ENCODE measurements around the gene NAP1L4.

The NAP1L4 gene

GRCh38 chr11:3020011-3020410 lies 27.9 kb upstream of the NAP1L4 start:
- no peak overlapping the region for H3K27ac ChIP-seq
- no peak overlapping the region for H2AFZ ChIP-seq (ENCODE audit: low read depth)
- H3K27me3 ChIP-seq (ENCODE audit: insufficient read depth, low read depth): no peaks in the 10 kb centered on the region
- no peak overlapping the region for H3K4me2 ChIP-seq
- no peaks in the 10 kb centered on the region for H4K20me1 ChIP-seq (ENCODE audit: insufficient read depth)
- no peaks in the 10 kb centered on the region for H3K36me3 ChIP-seq (ENCODE audit: insufficient read depth)
- no peak for TF ChIP-seq CTCF (conservative IDR thresholded peaks at IDR 0.05; ENCODE audit: low read depth, low read length)
- H3K4me3 ChIP-seq (IDR thresholded peaks at IDR 0.05; ENCODE audit: insufficient read depth, low read depth, low read length): no peak overlapping the region
- no peaks in the 10 kb centered on the region for H3K79me2 ChIP-seq (ENCODE audit: insufficient read depth, low read depth)
- peaks cover 19% of the 10 kb centered on the region for H3K4me1 ChIP-seq (ENCODE audit: low read depth, poor library complexity, severe bottlenecking)
- H3K9ac ChIP-seq: no peak overlapping the region

GRCh38 chr11:3018596-3018995 lies 26.5 kb upstream of the NAP1L4 start:
- TF ChIP-seq CTCF (conservative IDR thresholded peaks at IDR 0.05; ENCODE audit: low read depth, low read length): no peak
- Histone ChIP-seq H3K27me3 (ENCODE audit: insufficient read depth, low read depth) (no peaks in the 10 kb centered on the region), H3K4me3 (IDR thresholded peaks at IDR 0.05; ENCODE audit: insufficient read depth, low read depth, low read length) (no peak overlapping the region), H4K20me1 (ENCODE audit: insufficient read depth) (no peaks in the 10 kb centered on the region), H3K9ac (no peak overlapping the region), H3K79me2 (ENCODE audit: insufficient read depth, low read depth) (no peaks in the 10 kb centered on the region), H3K4me1 (ENCODE audit: low read depth, poor library complexity, severe bottlenecking) (peaks cover 33% of the 10 kb centered on the region), H2AFZ (ENCODE audit: low read depth) (no peak overlapping the region), H3K27ac (no peak overlapping the region), H3K36me3 (ENCODE audit: insufficient read depth) (no peaks in the 10 kb centered on the region), H3K4me2 (no peak overlapping the region)

GRCh38 chr11:3016861-3017260 lies 24.7 kb upstream of the NAP1L4 start:
- Histone ChIP-seq H2AFZ (ENCODE audit: low read depth) (no peak overlapping the region), H3K27ac (no peak overlapping the region), H4K20me1 (ENCODE audit: insufficient read depth) (no peaks in the 10 kb centered on the region), H3K4me1 (ENCODE audit: low read depth, poor library complexity, severe bottlenecking) (peaks cover 33% of the 10 kb centered on the region), H3K9ac (no peak overlapping the region), H3K27me3 (ENCODE audit: insufficient read depth, low read depth) (no peaks in the 10 kb centered on the region), H3K4me3 (IDR thresholded peaks at IDR 0.05; ENCODE audit: insufficient read depth, low read depth, low read length) (no peak overlapping the region), H3K36me3 (ENCODE audit: insufficient read depth) (no peaks in the 10 kb centered on the region), H3K4me2 (no peak overlapping the region), H3K79me2 (ENCODE audit: insufficient read depth, low read depth) (no peaks in the 10 kb centered on the region)
- TF ChIP-seq CTCF (conservative IDR thresholded peaks at IDR 0.05; ENCODE audit: low read depth, low read length): no peak

- Histone ChIP-seq H3K4me3 (IDR thresholded peaks at IDR 0.05; ENCODE audit: insufficient read depth, low read depth, low read length) (no peak overlapping the region), H3K36me3 (ENCODE audit: insufficient read depth) (no peaks in the 10 kb centered on the region), H3K9ac (no peak overlapping the region), H3K4me1 (ENCODE audit: low read depth, poor library complexity, severe bottlenecking) (peaks cover 43% of the 10 kb centered on the region), H3K27me3 (ENCODE audit: insufficient read depth, low read depth) (no peaks in the 10 kb centered on the region), H2AFZ (ENCODE audit: low read depth) (no peak overlapping the region), H3K4me2 (no peak overlapping the region), H3K27ac (no peak overlapping the region), H4K20me1 (ENCODE audit: insufficient read depth) (no peaks in the 10 kb centered on the region), H3K79me2 (ENCODE audit: insufficient read depth, low read depth) (no peaks in the 10 kb centered on the region)
- TF ChIP-seq CTCF (conservative IDR thresholded peaks at IDR 0.05; ENCODE audit: low read depth, low read length): no peak
Observed at GRCh38 chr11:3015796-3016195, 23.7 kb upstream of the NAP1L4 start.

All from KMS-11 (cell line).